22Rv1 (cell line): ENCODE data around the gene MDK.

ENCODE experiments used
- CTCF ChIP-seq: fragments of 450-650 bp; IDR thresholded peaks from 2 replicates; pipeline ENCODE4 v1.5.1; 2017; ENCODE audit warnings: mild to moderate bottlenecking
- ZFX ChIP-seq: fragments of 450-650 bp; IDR thresholded peaks from 2 replicates; pipeline ENCODE4 v1.6.1; 2017; ENCODE audit warnings: antibody characterized with exemption, borderline replicate concordance

DNA sequence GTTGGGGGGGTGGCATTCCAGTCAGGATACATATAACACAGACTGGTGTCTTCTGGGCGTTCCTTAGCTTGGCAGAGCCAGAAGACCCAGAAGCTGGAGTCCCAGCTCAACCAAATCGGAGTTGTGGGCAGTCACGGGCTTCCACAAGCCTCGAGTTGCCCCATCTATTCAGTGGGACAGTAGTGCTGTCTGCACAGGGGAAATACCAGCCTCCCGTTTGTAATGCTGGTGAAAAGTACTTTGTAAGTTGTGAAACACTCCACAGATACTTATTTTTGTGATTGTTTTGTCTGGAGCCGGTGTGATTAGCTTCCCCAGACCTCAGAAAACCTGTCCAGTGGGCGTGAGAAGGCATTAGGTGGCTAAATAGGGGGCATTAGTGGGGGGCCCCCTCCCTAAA lies 20.6 kb upstream of the MDK start:
- TF ChIP-seq CTCF (no peak), ZFX (no peak)
